Sigmoid colon (tissue), 7 donors: Measurements from ENCODE around the gene STAG1. TPM values are rescaled to one million over a fixed set of nuclear protein-coding genes. Genes with fewer than 3 reads are reported as not detected.
"Not testable (repeated sequence)": the region's sequence is repeated elsewhere in the genome, so short reads cannot be mapped to it uniquely, and the experiment has no call there.

Experiments
- DNase-seq: peaks from one replicate; pipeline ENCODE4 v3.0.0-alpha.2; 2019
- H3K27ac ChIP-seq, 4 donors: fragments of 200-600 bp; sonication (generic); one replicate each; pipeline ENCODE4 v1.5.1; 2016 to 2019; ENCODE audit warnings: mild to moderate bottlenecking in 1 of 4
- H3K27me3 ChIP-seq, 3 donors: fragments of 200-600 bp; sonication (generic); one replicate each; pipeline ENCODE4 v1.5.1; 2019; ENCODE audit warnings: mild to moderate bottlenecking in 1 of 3
- H3K36me3 ChIP-seq, 4 donors: fragments of 200-600 bp; sonication (generic); one replicate each; pipeline ENCODE4 v1.5.1; 2016 to 2019
- H3K4me1 ChIP-seq, 4 donors: fragments of 200-600 bp; sonication (generic); one replicate each; pipeline ENCODE4 v1.5.1; 2017 to 2019
- H3K4me3 ChIP-seq, 4 donors: fragments of 200-600 bp; sonication (generic); one replicate each; pipeline ENCODE4 v1.5.1; 2017 to 2019; ENCODE audit warnings: mild to moderate bottlenecking in 2 of 4, moderate library complexity in 1 of 4
- H3K9me3 ChIP-seq, 4 donors: fragments of 200-600 bp in 3 of 4; sonication (generic) in 3 of 4; one replicate each; pipeline versions ENCODE4 v1.5.1 to v1.6.1; 2013 to 2019
- CTCF ChIP-seq, 4 experiments: fragments of 450-650 bp in 3 of 4; fragments of 200-600 bp in 1 of 4; IDR thresholded peaks; one replicate each; pipeline ENCODE4 v1.5.1; 2016 to 2019; ENCODE audit warnings: antibody characterized with exemption in 4 of 4, mild to moderate bottlenecking in 3 of 4, moderate library complexity in 2 of 4
- EP300 ChIP-seq, 4 donors: sonication (generic); formaldehyde crosslinking; IDR thresholded peaks; one replicate each; pipeline ENCODE4 v1.6.1; 2017; ENCODE audit warnings: antibody characterized with exemption in 4 of 4
- POLR2A ChIP-seq, 2 donors: fragments of 450-650 bp; IDR thresholded peaks; one replicate each; pipeline ENCODE4 v1.6.1; 2016; ENCODE audit warnings: antibody characterized with exemption in 2 of 2, mild to moderate bottlenecking in 2 of 2, moderate library complexity in 2 of 2
- POLR2AphosphoS5 ChIP-seq, 4 donors: sonication (generic); formaldehyde crosslinking; IDR thresholded peaks; one replicate each; pipeline ENCODE4 v1.6.1; 2017; ENCODE audit warnings: antibody characterized with exemption in 4 of 4
- WGBS, 2 donors: extraction: QIAGEN DNeasy Blood & Tissue Kit; methylation state at CpG; one replicate each; pipeline ENCODE4 v1.1.7; 2013; 5-methylcytosine and 5-hydroxymethylcytosine counted together
- intact Hi-C: fragments of 100-400 bp; cut with DNase I; formaldehyde crosslinking; loops from one replicate; pipeline ENCODE4 v1.15.1; 2023
- polyA plus RNA-seq, 3 donors: library from polyadenylated mRNA; stranded (reverse); fragments of 200-250 nt; gene quantifications; one replicate each; pipeline ENCODE4 v1.2.3, GENCODE V29; 2013
- total RNA-seq, 4 donors: library from RNA; depleted of rRNA; stranded (reverse); fragments of >200 nt; gene quantifications; one replicate each; pipeline ENCODE4 v1.1.0, GENCODE V29; 2016
- donor health status: healthy with polysubstance abuse.
- donor health status: Bipolar disorder and iron deficiency.
- donor health status: healthy.

STAG1 gene
- total and polyA plus RNA-seq, 7 donors = 12.0 to 52.8 (median 37.3) TPM

GRCh38 chr3:136495213-136495612 lies 257.0 kb downstream of the STAG1 start:
- Histone ChIP-seq H3K4me3 (no peak overlapping the region), H3K27ac (no peak overlapping the region), H3K27me3 (no peaks in the 10 kb centered on the region), H3K9me3 (no peaks in the 10 kb centered on the region), H3K4me1 (no peaks in the 10 kb centered on the region), H3K36me3 (peaks cover 3 to 25% (median 5%) of the 10 kb centered on the region in 4 donors)
- intact Hi-C loops = no loop called here
- 96 to 97% methylated on average over 4 of the region's 4 CpGs for WGBS, 2 donors
- no peak for TF ChIP-seq CTCF (IDR thresholded peaks at IDR 0.05)
- TF ChIP-seq POLR2A (IDR thresholded peaks at IDR 0.05) = no peak
- TF ChIP-seq POLR2AphosphoS5 (IDR thresholded peaks at IDR 0.05) = no peak
- no peak for DNase-seq

- WGBS, 2 donors = 96 to 98% methylated on average over 4 of the region's 4 CpGs
- Histone ChIP-seq H3K4me3 (no peak overlapping the region), H3K36me3 (peaks cover 0 to 13% (median 5%) of the 10 kb centered on the region in 4 donors), H3K27me3 (no peaks in the 10 kb centered on the region), H3K4me1 (no peaks in the 10 kb centered on the region), H3K27ac (no peak overlapping the region), H3K9me3 (no peaks in the 10 kb centered on the region)
- intact Hi-C loops = no loop called here
- TF ChIP-seq EP300 (IDR thresholded peaks at IDR 0.05) (no peak), POLR2AphosphoS5 (IDR thresholded peaks at IDR 0.05) (no peak), POLR2A (IDR thresholded peaks at IDR 0.05) (no peak), CTCF (IDR thresholded peaks at IDR 0.05) (no peak)
- DNase-seq = no peak
Measured at GRCh38 chr3:136490646-136491405, 261.4 kb downstream of the STAG1 start.

GRCh38 chr3:136485777-136486176 lies 266.4 kb downstream of the STAG1 start:
- TF ChIP-seq POLR2AphosphoS5 (IDR thresholded peaks at IDR 0.05) (no peak), POLR2A (IDR thresholded peaks at IDR 0.05) (no peak), EP300 (IDR thresholded peaks at IDR 0.05) (no peak), CTCF (IDR thresholded peaks at IDR 0.05) (no peak)
- H3K4me1 ChIP-seq = no peaks in the 10 kb centered on the region
- no peak for DNase-seq
- no peak overlapping the region for H3K27ac ChIP-seq
- H3K36me3 ChIP-seq = peaks cover 0 to under 1% (median 0%) of the 10 kb centered on the region in 4 donors
- 94 to 96% methylated on average over 1 of the region's 1 CpG for WGBS, 2 donors
- intact Hi-C loops = no loop called here
- H3K4me3 ChIP-seq = no peak overlapping the region
- H3K27me3 ChIP-seq = no peaks in the 10 kb centered on the region
- H3K9me3 ChIP-seq = no peaks in the 10 kb centered on the region

- H3K36me3 ChIP-seq = peaks cover 0 to 27% (median 0%) of the 10 kb centered on the region in 4 donors
- H3K9me3 ChIP-seq = no peaks in the 10 kb centered on the region
- no peak overlapping the region for H3K4me3 ChIP-seq
- TF ChIP-seq POLR2A (IDR thresholded peaks at IDR 0.05) = no peak
- TF ChIP-seq POLR2AphosphoS5 (IDR thresholded peaks at IDR 0.05) = no peak
- TF ChIP-seq EP300 (IDR thresholded peaks at IDR 0.05) = no peak
- no peak for TF ChIP-seq CTCF (IDR thresholded peaks at IDR 0.05)
- 94 to 97% methylated on average over 1 of the region's 1 CpG for WGBS, 2 donors
- no peaks in the 10 kb centered on the region for H3K27me3 ChIP-seq
- no peak overlapping the region for H3K27ac ChIP-seq
- intact Hi-C loops = no loop called here
- no peaks in the 10 kb centered on the region for H3K4me1 ChIP-seq
- no peak for DNase-seq
Measured at GRCh38 chr3:136476280-136476679, 275.9 kb downstream of the STAG1 start.

GRCh38 chr3:136474876-136475275 lies 277.3 kb downstream of the STAG1 start:
- H3K4me3 ChIP-seq, DNase-seq, intact Hi-C loops, H3K27ac ChIP-seq, H3K9me3 ChIP-seq, H3K4me1 ChIP-seq, H3K27me3 ChIP-seq: not testable (repeated sequence)
- H3K36me3 ChIP-seq = peaks cover 0 to 34% (median 0%) of the 10 kb centered on the region in 4 donors
- WGBS, 2 donors = 96 to 97% methylated on average over 3 of the region's 3 CpGs
